AG04449 (cell line): Measurements from ENCODE around the gene FRAS1.

Experiments used
- CTCF ChIA-PET: fragments of 350-600 bp; formaldehyde crosslinking; extraction: SDS; loops from one replicate; lab custom pipeline; 2021; ENCODE audit warnings: antibody characterized with exemption; lab: Yijun Ruan, JAX
- POLR2A ChIA-PET: fragments of 400-600, 350-600 bp; formaldehyde crosslinking; extraction: SDS; loops from one replicate; lab custom pipeline; 2020; ENCODE audit warnings: antibody characterized with exemption, inconsistent platforms; lab: Yijun Ruan, JAX
- DNase-seq: peaks from one replicate; pipeline ENCODE4 v3.0.0-alpha.2; 2010; ENCODE audit warnings: low read depth, low spot score
- H3K4me3 ChIP-seq: 2 replicates; pipeline ENCODE4 v1.5.1; 2011; ENCODE audit warnings: low read depth, mild to moderate bottlenecking, control low read depth, low read length
- TF ChIP-seq, protein P1 (sequence below): IDR thresholded peaks from one replicate; pipeline ENCODE4 v1.5.1; 2011; ENCODE audit warnings: mild to moderate bottlenecking, moderate library complexity, low read length, control low read depth, inconsistent platforms; ENCODE audit not compliant: insufficient read depth; ENCODE audit errors: missing control alignments

The FRAS1 gene

DNA sequence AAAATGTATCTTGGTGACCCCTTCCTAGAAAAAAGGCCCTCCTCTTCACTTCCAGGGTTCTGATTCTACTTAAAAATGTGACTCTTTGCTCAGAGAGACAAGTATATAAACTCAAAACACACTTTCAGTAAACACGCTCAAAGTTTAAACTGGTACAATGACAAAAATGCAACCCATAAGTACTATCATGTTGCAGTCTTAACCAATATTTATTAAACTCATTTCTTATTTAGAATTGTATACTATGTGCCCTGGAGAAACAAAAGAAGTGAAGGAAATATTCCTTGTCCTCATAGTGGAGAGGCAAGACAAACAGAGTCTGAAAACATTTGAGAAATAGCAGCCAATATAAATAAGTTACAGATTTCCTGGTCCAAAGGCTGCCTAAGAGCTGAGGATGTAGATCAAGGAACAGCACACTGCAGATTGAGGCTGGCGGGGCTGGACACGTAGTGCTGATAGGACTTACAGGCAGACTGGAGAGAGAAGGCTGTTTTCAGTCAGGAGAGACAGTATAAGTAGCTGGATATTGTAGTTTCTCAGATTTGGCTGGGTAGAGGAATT, 455.3 kb downstream of the FRAS1 start:
- ChIA-PET CTCF (interaction anchor here (0.6 to 7.2 kb wide), 5 partner anchors 11 to 553 kb away, joined by 3 to 48 read pairs (median 3); no protein-coding TSS in a partner anchor), POLR2A (no interaction called here)
- DNase-seq, result no peak
- no peak overlapping the region for H3K4me3 ChIP-seq
- TF ChIP-seq, protein P1, sequence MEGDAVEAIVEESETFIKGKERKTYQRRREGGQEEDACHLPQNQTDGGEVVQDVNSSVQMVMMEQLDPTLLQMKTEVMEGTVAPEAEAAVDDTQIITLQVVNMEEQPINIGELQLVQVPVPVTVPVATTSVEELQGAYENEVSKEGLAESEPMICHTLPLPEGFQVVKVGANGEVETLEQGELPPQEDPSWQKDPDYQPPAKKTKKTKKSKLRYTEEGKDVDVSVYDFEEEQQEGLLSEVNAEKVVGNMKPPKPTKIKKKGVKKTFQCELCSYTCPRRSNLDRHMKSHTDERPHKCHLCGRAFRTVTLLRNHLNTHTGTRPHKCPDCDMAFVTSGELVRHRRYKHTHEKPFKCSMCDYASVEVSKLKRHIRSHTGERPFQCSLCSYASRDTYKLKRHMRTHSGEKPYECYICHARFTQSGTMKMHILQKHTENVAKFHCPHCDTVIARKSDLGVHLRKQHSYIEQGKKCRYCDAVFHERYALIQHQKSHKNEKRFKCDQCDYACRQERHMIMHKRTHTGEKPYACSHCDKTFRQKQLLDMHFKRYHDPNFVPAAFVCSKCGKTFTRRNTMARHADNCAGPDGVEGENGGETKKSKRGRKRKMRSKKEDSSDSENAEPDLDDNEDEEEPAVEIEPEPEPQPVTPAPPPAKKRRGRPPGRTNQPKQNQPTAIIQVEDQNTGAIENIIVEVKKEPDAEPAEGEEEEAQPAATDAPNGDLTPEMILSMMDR, result no peak

DNA sequence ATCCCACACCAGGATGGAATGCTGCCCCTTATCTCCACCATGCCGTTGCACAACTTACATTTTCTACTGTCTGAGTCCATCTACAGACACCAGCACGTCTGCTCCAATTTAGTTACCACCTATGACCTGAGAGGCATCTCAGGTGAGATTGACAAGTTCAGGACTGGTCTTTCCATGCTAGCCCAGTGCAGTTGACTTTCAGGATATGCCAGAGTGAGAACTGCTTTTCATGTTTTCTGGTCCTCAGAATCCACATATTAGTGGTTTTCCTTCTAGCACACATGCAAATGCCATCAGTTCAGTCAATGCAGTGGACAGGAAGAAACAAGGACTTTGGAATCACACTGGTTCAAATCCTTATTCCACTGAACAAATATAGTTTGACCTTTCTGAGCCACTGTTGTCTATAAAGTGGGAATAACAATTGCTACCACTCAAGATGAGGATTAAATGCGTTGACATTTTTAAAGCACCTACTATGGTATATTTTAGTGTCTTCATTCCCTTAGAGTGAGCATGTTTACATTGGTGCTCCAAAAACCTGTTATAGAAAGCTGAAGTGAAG, 456.4 kb downstream of the FRAS1 start:
- no peak for DNase-seq
- H3K4me3 ChIP-seq, result no peak overlapping the region
- CTCF ChIA-PET, result interaction anchor here (0.8 to 7.2 kb wide), 5 partner anchors 10 to 554 kb away, joined by 3 to 48 read pairs (median 3); no protein-coding TSS in a partner anchor
- POLR2A ChIA-PET, result no interaction called here
- TF ChIP-seq, protein P1, result no peak

DNA sequence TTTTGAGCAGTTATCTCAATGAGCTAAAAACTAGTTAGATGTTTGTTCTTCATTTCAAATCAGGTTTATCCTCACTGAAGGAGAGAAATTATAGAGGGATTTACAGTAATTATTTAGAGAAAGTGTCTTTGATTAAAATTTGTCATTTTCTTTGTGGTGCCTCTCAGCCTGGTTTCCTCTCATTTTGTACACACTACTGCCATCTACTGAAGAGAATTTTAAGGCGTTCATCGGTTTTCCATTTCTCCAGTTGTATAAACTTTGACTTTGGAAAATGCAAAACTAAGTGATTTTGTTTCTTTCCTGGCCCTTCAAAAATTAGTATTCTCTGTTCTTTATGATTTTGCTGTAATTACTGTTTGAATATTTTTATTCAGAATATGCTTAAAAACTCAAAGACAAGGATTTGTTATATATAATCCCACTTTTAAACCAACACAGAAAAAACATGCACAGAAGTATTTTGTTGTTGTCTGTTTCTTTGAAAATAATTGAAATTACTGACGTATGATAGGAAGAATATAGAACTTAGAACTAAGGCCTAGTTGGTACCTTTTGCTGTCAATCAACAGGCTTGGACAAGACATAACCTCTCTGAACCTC, 460.0 kb downstream of the FRAS1 start:
- ChIA-PET POLR2A (no interaction called here), CTCF (interaction anchor here (0.9 to 7.2 kb wide), 16 partner anchors 9 to 563 kb away, joined by 3 to 48 read pairs (median 5); no protein-coding TSS in a partner anchor)
- no peak overlapping the region for H3K4me3 ChIP-seq
- TF ChIP-seq, protein P1, result peak; percentile 52
- DNase-seq, result no peak

DNA sequence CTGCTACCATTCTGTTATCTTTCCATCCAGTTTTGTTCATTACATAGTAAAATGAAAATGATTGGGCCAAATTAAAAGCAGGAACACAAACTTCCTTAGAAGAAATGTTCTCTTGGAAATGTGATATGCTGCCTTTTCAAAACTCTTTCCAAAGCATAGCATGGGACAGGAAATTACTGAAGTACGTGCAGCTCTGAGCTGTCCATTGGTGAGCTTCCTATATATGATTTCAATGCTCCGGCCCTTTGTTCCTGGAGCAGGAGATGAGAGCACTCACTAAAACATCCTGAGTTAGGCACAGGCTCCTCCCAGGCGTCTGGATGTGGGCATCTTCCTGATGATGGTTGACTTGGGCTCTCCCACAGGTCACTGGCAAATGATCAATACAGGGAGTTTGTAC, 461.4 kb downstream of the FRAS1 start:
- CTCF ChIA-PET, result interaction anchor here (0.8 to 7.2 kb wide), 15 partner anchors 8 to 559 kb away, joined by 3 to 48 read pairs (median 5); partner anchors contain the start of gene FRAS1
- POLR2A ChIA-PET, result no interaction called here
- DNase-seq, result no peak
- no peak overlapping the region for H3K4me3 ChIP-seq
- TF ChIP-seq, protein P1, result no peak

DNA sequence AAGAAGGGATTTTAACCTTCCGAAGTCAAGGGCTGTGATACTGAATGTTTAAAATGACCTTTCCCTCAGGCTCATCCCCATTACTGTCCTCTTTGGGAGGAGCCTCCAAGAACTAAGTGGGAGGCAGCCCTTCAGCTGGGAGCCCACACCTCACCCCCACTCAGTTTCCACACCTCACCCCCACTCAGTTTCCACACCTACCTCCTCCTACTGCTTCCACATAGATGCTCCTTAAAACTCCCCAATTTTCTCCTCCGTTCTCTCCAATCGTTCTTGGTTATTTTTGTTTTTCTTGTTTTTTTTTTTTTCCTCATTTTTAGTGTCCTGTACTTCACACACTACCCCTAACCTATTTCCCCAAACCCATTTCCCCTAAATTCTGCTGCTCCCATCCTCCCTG, 462.8 kb downstream of the FRAS1 start:
- POLR2A ChIA-PET, result no interaction called here
- TF ChIP-seq, protein P1, result no peak
- no peak overlapping the region for H3K4me3 ChIP-seq
- DNase-seq, result no peak
- CTCF ChIA-PET, result interaction anchor here (1.4 to 2.0 kb wide), 3 partner anchors 9 to 526 kb away, joined by 4 to 11 read pairs (median 4); no protein-coding TSS in a partner anchor

DNA sequence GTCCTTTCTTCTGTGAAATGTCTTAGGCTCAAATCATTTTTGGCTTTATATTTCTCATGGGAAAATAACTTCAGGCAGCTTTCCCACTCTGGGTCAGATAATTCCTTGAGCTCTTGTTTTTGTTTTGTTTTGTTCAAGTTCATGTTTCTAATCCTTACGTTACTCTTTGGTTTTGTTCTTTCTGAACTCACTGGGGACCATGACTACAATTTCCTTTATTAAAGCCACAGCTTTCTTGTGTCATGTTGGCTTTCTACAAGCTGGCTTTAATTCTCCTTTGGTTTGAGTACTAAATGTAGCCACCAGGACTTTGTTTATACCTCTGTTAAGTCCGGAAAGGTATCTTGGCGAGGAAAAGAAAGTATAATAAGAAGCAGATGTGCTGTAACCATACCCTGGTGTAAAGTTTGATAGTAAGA, 463.7 kb downstream of the FRAS1 start:
- TF ChIP-seq, protein P1, result no peak
- CTCF ChIA-PET, result interaction anchor here (1.4 kb wide), 2 partner anchors 9 to 527 kb away, joined by 4 read pairs; no protein-coding TSS in a partner anchor
- H3K4me3 ChIP-seq, result no peak overlapping the region
- DNase-seq, result no peak
- POLR2A ChIA-PET, result interaction anchor here (0.7 kb wide), 1 partner anchor 227 kb away, joined by 3 read pairs; no protein-coding TSS in a partner anchor
